ENCODE measurements around the gene COQ8B. TPM values are rescaled to one million over a fixed set of nuclear protein-coding genes. Genes with fewer than 3 reads are reported as not detected.

COQ8B gene
- total RNA-seq, 1 experiment from 2014 or later, result 19.5 TPM

DNA sequence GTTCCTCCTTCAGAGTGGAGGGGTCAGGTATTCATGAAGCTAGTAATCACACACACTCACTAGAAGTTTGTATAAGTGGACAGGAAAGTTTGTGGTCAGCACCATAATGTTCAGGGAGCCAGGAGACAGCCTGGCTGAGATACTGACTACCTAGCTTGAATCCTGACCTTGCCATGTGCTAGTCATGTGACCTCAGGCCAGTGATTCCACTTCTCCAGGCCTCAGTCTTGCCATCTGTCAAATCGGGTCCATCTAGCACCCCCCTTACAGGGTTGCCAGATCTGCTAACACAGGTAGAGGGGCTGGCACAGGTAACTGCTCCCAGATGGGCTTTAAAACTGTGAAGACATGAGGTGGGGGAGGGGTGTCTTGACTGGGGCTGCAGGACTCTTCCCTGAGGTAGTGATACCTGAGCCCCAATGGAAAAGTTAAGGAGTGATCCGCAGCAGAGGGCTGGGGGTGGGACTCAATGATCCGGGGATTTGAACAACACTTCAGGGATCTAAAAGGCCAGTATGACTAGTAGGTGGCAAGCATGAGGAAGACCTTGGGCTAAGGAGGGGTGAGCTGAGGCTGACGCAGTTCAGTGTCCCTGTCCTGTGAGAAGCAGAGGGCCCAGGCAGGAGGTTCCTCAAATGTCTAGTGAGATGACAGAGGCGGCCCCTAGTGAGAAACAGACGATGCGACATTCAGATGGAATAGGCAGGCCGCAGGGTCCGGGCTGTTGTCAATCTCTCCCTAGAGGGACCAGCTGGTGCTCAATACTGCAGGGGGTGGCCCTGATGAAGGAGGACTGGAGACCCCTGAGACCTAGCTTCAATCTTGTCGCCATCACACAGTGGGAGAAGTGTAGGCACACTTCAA lies 25.1 kb upstream of the COQ8B start:
- BruUV-seq (replicated peaks), result TSS peak; percentile 14
- H2AFZ ChIP-seq (ENCODE audit: low read length), result no peak overlapping the region
- POLR2A ChIA-PET (ENCODE audit: unreplicated experiment), result interaction anchor here (0.6 kb wide), 1 partner anchor 124 kb away, joined by 4 read pairs; no protein-coding TSS in a partner anchor
- ATAC-seq (no peak), DNase-seq (no peak)
- H3K4me2 ChIP-seq (ENCODE audit: low read length), result no peak overlapping the region
- H3K9me3 ChIP-seq (ENCODE audit: low read length), result no peaks in the 10 kb centered on the region
- H4K20me1 ChIP-seq (ENCODE audit: low read length), result no peaks in the 10 kb centered on the region
- H3K9me2 ChIP-seq (replicated peaks; ENCODE audit: low read length), result no peaks in the 10 kb centered on the region
- no peaks in the 10 kb centered on the region for H3K27me3 ChIP-seq (ENCODE audit: low read length)
- H3K27ac ChIP-seq (ENCODE audit: low read length), result no peak overlapping the region
- H3K79me2 ChIP-seq (ENCODE audit: low read length), result no peaks in the 10 kb centered on the region
- no peak overlapping the region for H3K9ac ChIP-seq (ENCODE audit: low read length)
- TF ChIP-seq EZH2 (IDR thresholded peaks at IDR 0.05; ENCODE audit: low read length, unreplicated experiment), result no peak
- no peaks in the 10 kb centered on the region for H3K4me1 ChIP-seq (ENCODE audit: insufficient read depth, low read length)
- no peak overlapping the region for H3K4me3 ChIP-seq (ENCODE audit: low read length)
- peaks cover 7% of the 10 kb centered on the region; the same call in 1 of the 2 replicates for H3K36me3 ChIP-seq (ENCODE audit: low read depth, low read length)
- CTCF ChIA-PET, result no interaction called here
- no peaks in the 10 kb centered on the region for H3F3A ChIP-seq (ENCODE audit: low read length, unreplicated experiment)
- intact Hi-C loops (cut with micrococcal nuclease), result no loop called here

DNA sequence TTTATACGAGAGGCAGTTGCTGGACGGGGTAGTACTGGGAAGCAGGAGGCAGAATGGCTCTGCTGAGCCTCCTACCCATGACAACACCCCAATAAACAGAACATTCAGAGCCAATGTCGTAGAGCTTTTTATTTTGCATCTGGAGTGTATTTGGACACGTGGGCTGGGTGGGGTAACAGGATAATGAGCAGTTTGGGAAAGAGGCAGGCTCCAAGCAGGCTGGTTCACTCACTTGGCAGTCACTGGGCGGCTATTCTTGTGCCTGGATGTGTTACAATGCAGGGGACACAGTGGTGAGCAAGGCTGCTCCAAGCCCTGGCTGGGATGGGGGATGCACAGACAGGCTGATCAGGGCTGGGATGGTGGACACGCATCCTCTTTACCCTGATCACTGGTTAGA lies 24.1 kb upstream of the COQ8B start:
- ATAC-seq (no peak), DNase-seq (no peak)
- no peak overlapping the region for H3K27ac ChIP-seq (ENCODE audit: low read length)
- no peaks in the 10 kb centered on the region for H3K79me2 ChIP-seq (ENCODE audit: low read length)
- ChIA-PET CTCF (no interaction called here), POLR2A (ENCODE audit: unreplicated experiment) (no interaction called here)
- no TSS peak for BruUV-seq (replicated peaks)
- TF ChIP-seq EZH2 (IDR thresholded peaks at IDR 0.05; ENCODE audit: low read length, unreplicated experiment), result no peak
- TF ChIP-seq, protein P1, sequence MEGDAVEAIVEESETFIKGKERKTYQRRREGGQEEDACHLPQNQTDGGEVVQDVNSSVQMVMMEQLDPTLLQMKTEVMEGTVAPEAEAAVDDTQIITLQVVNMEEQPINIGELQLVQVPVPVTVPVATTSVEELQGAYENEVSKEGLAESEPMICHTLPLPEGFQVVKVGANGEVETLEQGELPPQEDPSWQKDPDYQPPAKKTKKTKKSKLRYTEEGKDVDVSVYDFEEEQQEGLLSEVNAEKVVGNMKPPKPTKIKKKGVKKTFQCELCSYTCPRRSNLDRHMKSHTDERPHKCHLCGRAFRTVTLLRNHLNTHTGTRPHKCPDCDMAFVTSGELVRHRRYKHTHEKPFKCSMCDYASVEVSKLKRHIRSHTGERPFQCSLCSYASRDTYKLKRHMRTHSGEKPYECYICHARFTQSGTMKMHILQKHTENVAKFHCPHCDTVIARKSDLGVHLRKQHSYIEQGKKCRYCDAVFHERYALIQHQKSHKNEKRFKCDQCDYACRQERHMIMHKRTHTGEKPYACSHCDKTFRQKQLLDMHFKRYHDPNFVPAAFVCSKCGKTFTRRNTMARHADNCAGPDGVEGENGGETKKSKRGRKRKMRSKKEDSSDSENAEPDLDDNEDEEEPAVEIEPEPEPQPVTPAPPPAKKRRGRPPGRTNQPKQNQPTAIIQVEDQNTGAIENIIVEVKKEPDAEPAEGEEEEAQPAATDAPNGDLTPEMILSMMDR (conservative IDR thresholded peaks at IDR 0.05; ENCODE audit: low read depth, low read length), result no peak
- no peak for TF ChIP-seq EZH2phosphoT487 (IDR thresholded peaks at IDR 0.05; ENCODE audit: borderline replicate concordance, low read length)
- peaks cover 7% of the 10 kb centered on the region; the same call in 1 of the 2 replicates for H3K36me3 ChIP-seq (ENCODE audit: low read depth, low read length)
- H3K9me2 ChIP-seq (replicated peaks; ENCODE audit: low read length), result no peaks in the 10 kb centered on the region
- no peaks in the 10 kb centered on the region for H3K27me3 ChIP-seq (ENCODE audit: low read length)
- no peaks in the 10 kb centered on the region for H3K4me1 ChIP-seq (ENCODE audit: insufficient read depth, low read length)
- no peak overlapping the region for H3K4me3 ChIP-seq (ENCODE audit: low read length)
- intact Hi-C loops (cut with micrococcal nuclease), result no loop called here
- no peaks in the 10 kb centered on the region for H4K20me1 ChIP-seq (ENCODE audit: low read length)
- H3K4me2 ChIP-seq (ENCODE audit: low read length), result no peak overlapping the region
- H2AFZ ChIP-seq (ENCODE audit: low read length), result no peak overlapping the region
- H3K9me3 ChIP-seq (ENCODE audit: low read length), result no peaks in the 10 kb centered on the region
- no peak overlapping the region for H3K9ac ChIP-seq (ENCODE audit: low read length)
- H3F3A ChIP-seq (ENCODE audit: low read length, unreplicated experiment), result no peaks in the 10 kb centered on the region

DNA sequence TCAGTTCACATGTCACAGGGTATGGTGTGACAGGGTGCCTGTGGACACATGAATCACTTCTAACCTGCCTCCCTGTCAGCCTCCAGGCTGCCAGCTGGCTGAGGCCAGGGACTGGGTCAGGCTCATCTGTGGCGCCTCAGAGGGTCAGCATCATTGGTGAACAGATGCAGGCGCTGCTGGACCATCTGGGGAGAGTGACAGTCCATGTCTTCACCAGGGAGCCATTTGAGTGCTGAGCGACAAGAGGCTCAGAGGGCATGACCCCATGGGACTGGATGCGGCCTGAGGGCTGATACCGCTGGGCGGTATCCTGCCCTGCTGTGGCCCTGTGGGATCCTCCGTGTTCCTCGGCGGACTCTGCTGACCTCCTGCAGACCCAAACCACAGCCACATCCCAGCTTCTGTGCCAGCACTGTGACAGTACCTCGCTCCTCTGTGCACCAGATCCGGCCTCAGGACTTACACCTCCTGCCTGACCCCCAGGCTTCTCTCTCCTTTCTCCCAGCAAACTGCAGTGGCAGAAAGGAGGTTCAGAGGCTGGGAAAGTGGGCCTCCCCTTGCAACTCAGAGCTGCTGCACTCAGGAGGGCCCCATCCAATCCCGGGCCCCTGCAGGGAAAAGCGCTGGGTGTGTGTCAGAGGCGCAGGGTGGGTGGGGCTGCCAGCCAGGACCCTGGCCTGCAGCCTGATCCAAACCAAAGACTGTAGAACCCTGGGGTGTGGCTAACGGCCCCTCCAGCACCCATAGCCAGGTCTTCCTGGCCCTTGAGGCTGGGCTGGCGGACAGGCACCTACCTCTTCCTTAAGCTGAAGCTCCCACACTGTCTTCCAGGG lies 23.4 kb upstream of the COQ8B start:
- ChIA-PET CTCF (no interaction called here), POLR2A (ENCODE audit: unreplicated experiment) (no interaction called here)
- intact Hi-C loops (cut with micrococcal nuclease), result no loop called here
- Histone ChIP-seq H3K4me3 (ENCODE audit: low read length) (no peak overlapping the region), H3F3A (ENCODE audit: low read length, unreplicated experiment) (no peaks in the 10 kb centered on the region), H3K4me2 (ENCODE audit: low read length) (no peak overlapping the region), H3K9me2 (replicated peaks; ENCODE audit: low read length) (no peaks in the 10 kb centered on the region), H3K9me3 (ENCODE audit: low read length) (no peaks in the 10 kb centered on the region), H3K79me2 (ENCODE audit: low read length) (no peaks in the 10 kb centered on the region), H3K9ac (ENCODE audit: low read length) (no peak overlapping the region), H4K20me1 (ENCODE audit: low read length) (no peaks in the 10 kb centered on the region), H2AFZ (ENCODE audit: low read length) (no peak overlapping the region), H3K27me3 (ENCODE audit: low read length) (no peaks in the 10 kb centered on the region), H3K27ac (ENCODE audit: low read length) (no peak overlapping the region), H3K4me1 (ENCODE audit: insufficient read depth, low read length) (no peaks in the 10 kb centered on the region), H3K36me3 (ENCODE audit: low read depth, low read length) (peaks cover 9% of the 10 kb centered on the region)
- no TSS peak for BruUV-seq (replicated peaks)
- ATAC-seq (no peak), DNase-seq (no peak)
- TF ChIP-seq EZH2phosphoT487 (IDR thresholded peaks at IDR 0.05; ENCODE audit: borderline replicate concordance, low read length) (no peak), EZH2 (IDR thresholded peaks at IDR 0.05; ENCODE audit: low read length, unreplicated experiment) (no peak)
- TF ChIP-seq, protein P1 (conservative IDR thresholded peaks at IDR 0.05; ENCODE audit: low read depth, low read length), result no peak
